Brain microvascular endothelial cell (primary cell): Measurements from ENCODE around the gene PLA1A.
A peak's percentile ranks its signal among the peaks of the same experiment; 100 is the strongest.

ENCODE experiments used
- DNase-seq: peaks from one replicate; pipeline ENCODE4 v3.0.0-alpha.2; 2020
- H3K27ac ChIP-seq: fragments of 250-450 bp; sonication (Bioruptor Pico); 2 replicates; pipeline ENCODE4 v1.5.1; 2020; ENCODE audit warnings: mild to moderate bottlenecking, moderate library complexity
- H3K27me3 ChIP-seq: fragments of 250-450 bp; sonication (Bioruptor Pico); replicated peaks from 2 replicates; pipeline ENCODE4 v1.5.1; 2020; ENCODE audit warnings: mild to moderate bottlenecking
- H3K36me3 ChIP-seq: fragments of 250-450 bp; sonication (Bioruptor Pico); replicated peaks from 2 replicates; pipeline ENCODE4 v1.5.1; 2020; ENCODE audit warnings: mild to moderate bottlenecking
- H3K4me3 ChIP-seq: 2 replicates; pipeline ENCODE4 v1.5.1; 2011; ENCODE audit warnings: low read depth, mild to moderate bottlenecking, control low read depth, low read length, moderate library complexity
- CTCF ChIP-seq: IDR thresholded peaks from 2 replicates; pipeline ENCODE4 v1.5.1; 2011; ENCODE audit warnings: low read depth, mild to moderate bottlenecking, moderate library complexity, low read length, control low read depth, inconsistent platforms; ENCODE audit errors: missing control alignments
- in situ Hi-C: cut with HindIII; loops from 2 replicates; pipeline ENCODE4 v1.10.0; 2017; ENCODE audit warnings: low sequenced_read_pairs, low pct_ligation_motif_present

The PLA1A gene

GRCh38 chr3:119642746-119643473 lies 45.2 kb downstream of the PLA1A start:
- H3K27ac ChIP-seq, result peak overlapping the region; percentile 86
- no peak for TF ChIP-seq CTCF
- no peaks in the 10 kb centered on the region for H3K27me3 ChIP-seq
- DNase-seq, result no peak
- H3K4me3 ChIP-seq, result no peak overlapping the region
- in situ Hi-C loops, result no loop called here
- no peaks in the 10 kb centered on the region for H3K36me3 ChIP-seq

- in situ Hi-C loops, result no loop called here
- no peaks in the 10 kb centered on the region for H3K36me3 ChIP-seq
- DNase-seq, result peak; percentile 76
- H3K27me3 ChIP-seq, result no peaks in the 10 kb centered on the region
- peak overlapping the region; percentile 86 for H3K27ac ChIP-seq
- no peak overlapping the region for H3K4me3 ChIP-seq
- no peak for TF ChIP-seq CTCF
These were observed 45.8 kb downstream of the PLA1A start for GRCh38 chr3:119643528-119643927.

GRCh38 chr3:119644481-119644880 lies 46.8 kb downstream of the PLA1A start:
- Histone ChIP-seq H3K27ac (peak overlapping the region; percentile 86), H3K4me3 (no peak overlapping the region), H3K36me3 (no peaks in the 10 kb centered on the region), H3K27me3 (no peaks in the 10 kb centered on the region)
- no peak for TF ChIP-seq CTCF
- in situ Hi-C loops, result no loop called here
- DNase-seq, result no peak

GRCh38 chr3:119645813-119646212 lies 48.1 kb downstream of the PLA1A start:
- TF ChIP-seq CTCF, result no peak
- no peaks in the 10 kb centered on the region for H3K27me3 ChIP-seq
- no peaks in the 10 kb centered on the region for H3K36me3 ChIP-seq
- in situ Hi-C loops, result no loop called here
- no peak overlapping the region for H3K4me3 ChIP-seq
- no peak for DNase-seq
- H3K27ac ChIP-seq, result no peak overlapping the region

- no peak for DNase-seq
- in situ Hi-C loops, result no loop called here
- Histone ChIP-seq H3K4me3 (no peak overlapping the region), H3K27ac (no peak overlapping the region), H3K27me3 (no peaks in the 10 kb centered on the region), H3K36me3 (no peaks in the 10 kb centered on the region)
- TF ChIP-seq CTCF, result no peak
These were observed 49.5 kb downstream of the PLA1A start for GRCh38 chr3:119647171-119647570.
